ENCODE data around the gene TBL1X.

The TBL1X gene

GRCh38 chrX:9595174-9595573 is 130.3 kb downstream of the TBL1X start:
- no peak for DNase-seq

GRCh38 chrX:9596837-9597236 is 132.0 kb downstream of the TBL1X start:
- no peak for DNase-seq

GRCh38 chrX:9597361-9598035 is 132.6 kb downstream of the TBL1X start:
- no peak for DNase-seq

GRCh38 chrX:9598344-9598743 is 133.5 kb downstream of the TBL1X start:
- DNase-seq = no peak

GRCh38 chrX:9604111-9604907 is 139.5 kb downstream of the TBL1X start:
- DNase-seq = no peak

- no peak for DNase-seq
Measured at GRCh38 chrX:9604908-9605306, 140.0 kb downstream of the TBL1X start.

- DNase-seq = no peak
Measured at GRCh38 chrX:9605484-9605883, 140.6 kb downstream of the TBL1X start.

- no peak for DNase-seq
Measured at GRCh38 chrX:9606971-9607370, 142.1 kb downstream of the TBL1X start.

GRCh38 chrX:9609499-9609898 is 144.6 kb downstream of the TBL1X start:
- no peak for DNase-seq

- no peak for DNase-seq
Measured at GRCh38 chrX:9609987-9610386, 145.1 kb downstream of the TBL1X start.

GRCh38 chrX:9610771-9611392 is 146.0 kb downstream of the TBL1X start:
- no peak for DNase-seq

- no peak for DNase-seq
Measured at GRCh38 chrX:9611436-9612145, 146.7 kb downstream of the TBL1X start.

GRCh38 chrX:9612146-9612505 is 147.3 kb downstream of the TBL1X start:
- no peak for DNase-seq

GRCh38 chrX:9614016-9614415 is 149.2 kb downstream of the TBL1X start:
- no peak for DNase-seq

- no peak for DNase-seq
Measured at GRCh38 chrX:9619133-9619532, 154.3 kb downstream of the TBL1X start.

GRCh38 chrX:9619581-9619980 is 154.7 kb downstream of the TBL1X start:
- no peak for DNase-seq

- no peak for DNase-seq
Measured at GRCh38 chrX:9622128-9622527, 157.3 kb downstream of the TBL1X start.

- DNase-seq = no peak
Measured at GRCh38 chrX:9626379-9626778, 161.5 kb downstream of the TBL1X start.

- DNase-seq = no peak
Measured at GRCh38 chrX:9627922-9628321, 163.1 kb downstream of the TBL1X start.

- no peak for DNase-seq
Measured at GRCh38 chrX:9628779-9629493, 164.1 kb downstream of the TBL1X start.

GRCh38 chrX:9634551-9634950 is 169.7 kb downstream of the TBL1X start:
- DNase-seq = no peak

- DNase-seq = no peak
Measured at GRCh38 chrX:9635368-9635767, 170.5 kb downstream of the TBL1X start.

GRCh38 chrX:9635803-9636202 is 170.9 kb downstream of the TBL1X start:
- DNase-seq = no peak

Measured in CD4-positive, alpha-beta T cell treated with Interleukin-21 for 1 hour (primary cell).